Mucosa of gallbladder (tissue), 1 donor: ENCODE results near the gene ELMO3. TPM values are rescaled to one million over a fixed set of nuclear protein-coding genes. Genes with fewer than 3 reads are reported as not detected.
A peak's percentile ranks its signal among the peaks of the same experiment; 100 is the strongest.

Experiments used
- DNase-seq: peaks from one replicate; pipeline ENCODE4 v3.0.0-alpha.2; 2020; ENCODE audit warnings: low spot score
- total RNA-seq: library from RNA; stranded (reverse); gene quantifications from one replicate; pipeline ENCODE4 v1.2.1, GENCODE V29; 2021
- donor health status: DM: no; HTN: no; CAD: no.

Gene ELMO3
- total RNA-seq, 1 donor from 2014 or later: 68.3 TPM

DNA sequence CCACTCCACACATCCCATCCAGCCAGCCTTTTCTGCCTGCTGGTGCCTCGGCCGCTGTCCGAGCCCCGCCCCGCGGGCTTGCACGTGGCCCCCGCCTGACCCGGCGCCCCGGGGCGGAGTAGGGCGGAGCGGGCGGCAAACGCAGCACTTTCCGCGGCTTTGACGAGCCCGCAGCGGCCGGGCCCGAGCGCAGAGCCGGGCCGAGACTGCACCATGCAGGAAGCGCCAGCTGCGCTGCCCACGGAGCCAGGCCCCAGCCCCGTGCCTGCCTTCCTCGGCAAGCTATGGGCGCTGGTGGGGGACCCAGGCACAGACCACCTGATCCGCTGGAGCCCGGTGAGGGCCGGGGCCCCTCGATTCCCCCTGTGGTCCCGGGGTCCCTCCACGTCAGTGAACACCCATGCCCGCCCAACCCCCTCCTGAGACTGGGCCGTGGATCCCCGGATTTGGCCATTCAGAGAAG, 34.3 kb upstream of the ELMO3 start, which contains the start of gene HSF4:
HSF4 (plus strand) TSS at position 147 of the 463 bp plus-strand sequence; CDS start at position 214, 67 bp downstream.
- no peak for DNase-seq

DNA sequence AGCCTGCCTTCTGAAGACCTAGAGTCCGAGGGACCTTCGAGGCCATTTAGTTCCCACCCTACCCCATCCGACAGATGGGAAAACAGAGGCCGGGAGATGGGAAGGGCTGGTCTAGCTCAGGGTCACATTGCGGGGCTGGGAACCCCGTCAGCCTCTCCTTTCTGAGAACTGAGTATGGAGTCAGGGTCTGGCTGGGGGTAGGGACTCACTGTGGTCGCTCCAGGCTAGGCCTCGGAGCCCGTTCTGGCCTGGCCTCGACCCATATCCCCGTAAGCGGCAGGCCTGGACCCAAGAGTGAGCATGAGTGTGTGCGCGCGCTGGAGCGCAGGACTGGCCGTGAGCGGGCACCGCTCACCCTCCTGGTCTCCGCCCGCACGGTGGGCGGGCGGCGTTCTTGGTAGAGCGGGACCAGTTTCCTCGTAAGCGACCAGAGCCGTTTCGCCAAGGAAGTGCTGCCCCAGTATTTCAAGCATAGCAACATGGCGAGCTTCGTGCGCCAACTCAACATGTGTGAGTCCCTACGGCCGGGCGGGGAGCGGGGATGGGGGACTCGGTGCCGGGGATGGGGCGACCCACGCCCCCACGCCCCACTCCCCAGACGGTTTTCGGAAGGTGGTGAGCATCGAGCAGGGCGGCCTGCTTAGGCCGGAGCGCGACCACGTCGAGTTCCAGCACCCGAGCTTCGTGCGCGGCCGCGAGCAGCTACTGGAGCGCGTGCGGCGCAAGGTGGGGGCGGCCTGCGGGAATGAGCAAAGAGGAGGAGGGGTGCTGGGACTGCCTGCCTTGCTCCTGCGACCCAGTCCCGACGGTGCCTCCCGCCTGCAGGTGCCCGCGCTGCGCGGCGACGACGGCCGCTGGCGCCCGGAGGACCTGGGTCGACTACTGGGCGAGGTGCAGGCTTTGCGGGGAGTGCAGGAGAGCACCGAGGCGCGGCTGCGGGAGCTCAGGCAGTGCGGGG, 33.5 kb upstream of the ELMO3 start:
- DNase-seq: no peak

DNA sequence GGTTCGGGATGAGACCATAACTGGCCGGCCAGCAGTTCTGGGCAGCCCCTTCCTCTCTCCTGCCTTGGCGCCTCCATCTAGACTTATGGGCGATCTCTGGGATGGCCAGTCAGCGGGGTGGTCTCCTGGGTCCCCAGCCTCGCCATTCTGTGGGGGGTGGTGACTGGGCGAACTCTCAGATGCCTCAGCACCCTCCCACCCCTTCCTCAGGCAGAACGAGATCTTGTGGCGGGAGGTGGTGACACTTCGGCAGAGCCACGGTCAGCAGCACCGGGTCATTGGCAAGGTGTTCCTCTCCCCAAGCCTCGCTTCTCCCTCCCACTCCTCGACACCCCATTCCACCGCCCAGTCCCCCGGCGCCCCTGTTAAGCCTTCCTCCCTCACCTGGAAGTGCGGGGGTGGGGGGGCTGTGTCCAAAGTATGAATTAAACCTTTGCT, 32.8 kb upstream of the ELMO3 start:
- DNase-seq: no peak

DNA sequence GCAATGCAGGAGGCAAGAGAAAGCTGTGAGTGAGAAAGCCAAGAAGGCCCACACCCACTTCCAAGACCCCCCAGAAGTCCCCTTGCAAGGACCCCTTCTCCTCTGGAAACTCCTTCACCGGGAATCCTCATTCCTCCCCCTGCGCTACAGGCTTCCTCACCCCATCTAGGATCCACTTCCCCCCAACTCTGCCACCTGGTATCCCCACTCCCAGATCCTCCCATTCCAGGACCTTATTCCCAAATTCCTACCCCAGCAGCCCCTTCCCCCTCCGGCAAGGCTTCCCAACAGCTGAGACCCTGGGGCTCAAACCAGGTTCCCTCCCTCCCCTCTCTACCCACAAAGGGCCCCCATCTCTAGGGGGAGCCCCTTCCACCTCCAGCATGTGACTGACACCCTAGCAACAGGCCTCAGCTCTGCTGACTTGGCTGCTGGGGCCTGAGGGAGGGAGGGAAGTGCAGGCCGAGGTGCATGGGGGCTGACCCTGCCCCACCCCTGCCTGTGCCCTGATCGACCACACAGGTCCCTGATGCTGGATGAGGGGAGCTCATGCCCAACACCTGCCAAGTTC, 32.2 kb upstream of the ELMO3 start:
- no peak for DNase-seq

DNA sequence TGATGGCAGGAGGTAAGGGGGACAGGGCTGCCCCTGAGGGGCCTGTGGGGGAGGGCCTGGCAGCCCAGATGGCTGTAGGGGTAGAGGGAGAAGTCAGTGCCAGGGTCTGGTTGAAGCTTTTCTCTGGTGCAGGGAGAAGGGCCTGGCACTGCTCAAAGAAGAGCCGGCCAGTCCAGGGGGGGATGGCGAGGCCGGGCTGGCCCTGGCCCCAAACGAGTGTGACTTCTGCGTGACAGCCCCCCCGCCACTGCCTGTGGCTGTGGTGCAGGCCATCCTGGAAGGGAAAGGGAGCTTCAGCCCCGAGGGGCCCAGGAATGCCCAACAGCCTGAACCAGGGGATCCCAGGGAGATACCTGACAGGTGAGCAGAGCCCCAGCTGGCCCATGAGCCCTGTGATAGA, 31.3 kb upstream of the ELMO3 start:
- DNase-seq: no peak

- no peak for DNase-seq
These were observed 29.9 kb upstream of the ELMO3 start for GRCh38 chr16:67169011-67169451.

DNA sequence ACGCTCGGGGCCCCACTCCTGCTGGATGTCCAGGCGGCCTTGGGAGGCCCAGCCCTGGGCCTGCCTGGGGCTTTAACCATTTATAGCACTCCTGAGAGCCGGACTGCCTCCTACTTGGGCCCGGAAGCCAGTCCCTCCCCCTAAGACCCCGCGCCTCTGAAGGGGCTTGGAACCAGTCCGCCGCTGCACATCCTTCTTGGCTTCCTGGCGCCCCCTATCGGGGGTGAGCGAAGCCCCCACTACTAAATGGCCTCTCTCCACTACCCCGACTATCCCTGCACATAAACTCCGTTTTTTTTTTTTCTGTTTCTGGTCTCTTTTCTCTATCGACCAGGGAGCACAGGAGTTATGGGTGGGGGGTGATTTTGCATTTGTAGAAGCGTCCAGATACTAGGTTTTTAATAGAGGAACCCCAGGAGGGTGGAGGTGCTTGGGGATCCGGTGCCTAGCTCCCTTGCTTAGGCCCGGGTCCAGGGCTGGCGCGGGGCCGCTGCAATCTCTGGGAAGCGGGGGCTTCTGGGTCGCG, 29.2 kb upstream of the ELMO3 start:
- DNase-seq: no peak

DNA sequence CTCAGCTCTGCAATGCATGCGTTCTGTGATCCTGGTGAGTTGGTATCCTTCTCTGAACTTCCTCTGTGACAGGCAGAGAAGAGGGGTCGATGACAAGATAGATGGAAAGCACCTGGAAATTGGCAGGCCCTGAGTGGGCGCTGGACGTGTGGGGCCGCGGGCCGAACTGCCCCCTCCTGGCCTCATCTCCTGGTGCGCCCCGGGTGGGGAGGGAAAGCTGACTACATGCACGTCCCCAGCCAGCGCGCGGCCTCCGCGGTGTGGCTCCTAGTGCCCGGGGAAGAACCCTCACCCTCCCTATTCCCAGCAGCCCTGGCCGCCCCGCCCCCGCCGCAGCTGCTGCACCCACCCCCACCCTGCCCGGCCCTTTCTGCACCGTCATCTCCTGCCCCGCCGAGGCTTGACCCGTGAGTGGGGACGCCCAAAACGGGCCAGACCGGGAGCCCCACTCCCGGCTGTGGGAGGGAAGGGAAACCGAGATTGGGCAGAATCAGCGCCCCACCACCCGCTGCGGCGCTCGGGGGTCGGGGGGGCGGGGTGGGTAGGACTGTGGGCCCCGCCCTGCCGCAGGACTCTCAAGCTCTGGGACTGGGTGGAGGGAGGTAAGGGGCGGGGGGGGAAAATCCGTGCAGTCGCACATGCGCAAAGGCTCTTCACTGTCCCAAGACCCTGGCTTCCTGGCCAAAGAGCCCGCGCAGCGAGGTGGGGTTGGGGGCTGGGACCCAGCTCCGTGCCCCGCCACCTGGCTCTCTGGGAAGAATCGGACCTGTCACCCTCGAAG, 28.6 kb upstream of the ELMO3 start, which contains the start of gene NOL3:
NOL3 (plus strand) TSS at position 371 of the 781 bp plus-strand sequence.
- peak; percentile 74 for DNase-seq

DNA sequence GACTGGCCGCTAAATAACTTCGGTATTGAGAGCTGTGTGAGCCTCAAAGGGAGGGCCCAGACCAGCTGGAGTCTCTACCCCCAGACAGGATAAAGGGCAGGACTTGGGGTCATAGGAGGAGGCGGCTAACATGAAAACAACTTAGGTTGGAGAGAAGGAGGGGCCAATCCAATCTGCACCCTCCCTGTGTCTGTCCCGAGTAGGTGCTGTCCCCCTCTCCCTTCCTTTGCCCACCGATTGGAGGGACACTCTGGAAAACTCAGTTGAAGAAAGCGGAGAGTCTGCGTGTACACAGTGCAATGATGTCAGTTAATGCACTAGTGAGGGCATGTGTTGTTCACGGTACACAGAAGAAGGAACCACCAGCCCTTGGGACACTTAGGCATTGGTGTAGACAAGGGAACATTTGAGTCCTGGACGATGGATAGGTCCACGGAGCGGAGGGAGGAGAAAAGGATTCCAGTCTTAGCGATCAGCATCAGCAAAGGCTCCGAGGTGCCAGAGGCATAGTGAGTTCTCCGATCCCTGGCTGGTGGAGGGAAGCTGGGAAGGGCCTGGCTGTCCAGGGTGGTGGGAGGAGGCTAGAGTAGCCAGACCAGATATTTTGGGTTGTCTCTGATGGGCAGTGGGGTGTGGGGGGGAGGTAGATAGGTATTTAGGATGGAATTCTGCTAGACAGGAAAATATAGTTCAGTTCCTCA, 27.8 kb upstream of the ELMO3 start:
- no peak for DNase-seq

DNA sequence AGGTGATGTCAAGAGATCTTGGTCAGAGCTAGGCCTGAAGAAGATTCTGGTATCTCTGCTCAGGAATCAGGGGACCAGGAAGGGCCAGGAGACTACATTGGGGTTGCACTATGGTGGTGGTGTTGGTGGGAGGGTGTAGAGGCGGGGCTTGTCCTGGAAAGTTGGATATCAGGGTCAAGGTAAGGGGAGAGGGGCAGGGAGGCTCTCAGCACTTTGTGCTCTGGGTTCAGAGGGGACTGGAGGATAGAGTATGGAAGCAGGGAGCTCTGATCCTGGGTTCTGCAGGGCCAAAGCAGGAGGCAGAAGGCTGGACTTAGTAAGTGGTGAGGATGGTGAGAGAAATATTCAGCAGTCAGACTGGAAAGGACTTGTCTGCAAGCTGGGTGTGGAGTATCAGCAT, 25.6 kb upstream of the ELMO3 start:
- DNase-seq: no peak

DNA sequence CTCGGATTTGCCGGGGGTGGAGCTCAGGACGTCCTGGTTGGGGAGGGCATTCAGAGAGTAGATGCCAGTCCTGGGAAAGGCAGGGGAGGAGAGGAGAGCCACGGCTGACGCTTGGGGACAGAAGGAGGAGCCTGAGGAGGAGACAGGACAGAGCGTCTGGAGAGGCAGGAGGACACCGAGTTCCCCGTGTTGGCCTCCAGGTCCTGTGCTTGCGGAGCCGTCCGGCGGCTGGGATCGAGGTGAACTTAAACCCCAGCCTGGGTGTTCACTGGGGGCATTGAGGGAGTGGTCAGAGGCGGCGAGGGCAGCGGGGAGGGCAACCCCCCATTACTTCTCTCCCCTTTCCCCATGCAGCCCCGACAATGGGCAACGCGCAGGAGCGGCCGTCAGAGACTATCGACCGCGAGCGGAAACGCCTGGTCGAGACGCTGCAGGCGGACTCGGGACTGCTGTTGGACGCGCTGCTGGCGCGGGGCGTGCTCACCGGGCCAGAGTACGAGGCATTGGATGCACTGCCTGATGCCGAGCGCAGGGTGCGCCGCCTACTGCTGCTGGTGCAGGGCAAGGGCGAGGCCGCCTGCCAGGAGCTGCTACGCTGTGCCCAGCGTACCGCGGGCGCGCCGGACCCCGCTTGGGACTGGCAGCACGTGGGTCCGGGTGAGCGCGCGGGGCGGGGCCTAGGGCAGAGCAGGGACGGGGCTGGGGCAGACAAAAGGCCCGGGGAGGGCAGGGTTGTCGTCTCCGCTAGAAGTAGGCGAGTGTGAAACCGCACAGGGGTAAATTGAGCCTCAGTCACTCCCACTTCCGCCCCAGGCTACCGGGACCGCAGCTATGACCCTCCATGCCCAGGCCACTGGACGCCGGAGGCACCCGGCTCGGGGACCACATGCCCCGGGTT, 24.9 kb upstream of the ELMO3 start:
- DNase-seq: peak; percentile 93

- no peak for DNase-seq
These were observed 24.2 kb upstream of the ELMO3 start for GRCh38 chr16:67174706-67175231.

DNA sequence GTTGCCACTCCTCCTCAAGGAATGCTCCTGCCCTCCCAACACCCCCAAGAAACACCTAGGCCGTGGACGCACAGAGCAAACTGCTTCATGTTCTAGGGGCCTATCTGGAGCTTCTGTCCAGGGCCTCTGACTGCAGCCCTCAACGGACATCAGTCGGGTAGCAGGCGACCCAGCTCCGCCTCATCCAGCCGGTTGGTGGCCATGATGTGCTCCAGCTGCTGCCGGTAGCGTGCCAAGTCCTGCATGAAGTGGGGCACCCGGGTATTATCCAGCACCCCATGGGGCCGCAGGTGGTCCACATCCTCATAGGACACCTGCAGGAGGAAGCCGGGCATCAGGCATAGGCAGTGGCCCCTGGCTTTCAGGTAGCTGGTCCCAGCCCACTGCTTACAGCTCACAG, 22.3 kb upstream of the ELMO3 start:
- no peak for DNase-seq

DNA sequence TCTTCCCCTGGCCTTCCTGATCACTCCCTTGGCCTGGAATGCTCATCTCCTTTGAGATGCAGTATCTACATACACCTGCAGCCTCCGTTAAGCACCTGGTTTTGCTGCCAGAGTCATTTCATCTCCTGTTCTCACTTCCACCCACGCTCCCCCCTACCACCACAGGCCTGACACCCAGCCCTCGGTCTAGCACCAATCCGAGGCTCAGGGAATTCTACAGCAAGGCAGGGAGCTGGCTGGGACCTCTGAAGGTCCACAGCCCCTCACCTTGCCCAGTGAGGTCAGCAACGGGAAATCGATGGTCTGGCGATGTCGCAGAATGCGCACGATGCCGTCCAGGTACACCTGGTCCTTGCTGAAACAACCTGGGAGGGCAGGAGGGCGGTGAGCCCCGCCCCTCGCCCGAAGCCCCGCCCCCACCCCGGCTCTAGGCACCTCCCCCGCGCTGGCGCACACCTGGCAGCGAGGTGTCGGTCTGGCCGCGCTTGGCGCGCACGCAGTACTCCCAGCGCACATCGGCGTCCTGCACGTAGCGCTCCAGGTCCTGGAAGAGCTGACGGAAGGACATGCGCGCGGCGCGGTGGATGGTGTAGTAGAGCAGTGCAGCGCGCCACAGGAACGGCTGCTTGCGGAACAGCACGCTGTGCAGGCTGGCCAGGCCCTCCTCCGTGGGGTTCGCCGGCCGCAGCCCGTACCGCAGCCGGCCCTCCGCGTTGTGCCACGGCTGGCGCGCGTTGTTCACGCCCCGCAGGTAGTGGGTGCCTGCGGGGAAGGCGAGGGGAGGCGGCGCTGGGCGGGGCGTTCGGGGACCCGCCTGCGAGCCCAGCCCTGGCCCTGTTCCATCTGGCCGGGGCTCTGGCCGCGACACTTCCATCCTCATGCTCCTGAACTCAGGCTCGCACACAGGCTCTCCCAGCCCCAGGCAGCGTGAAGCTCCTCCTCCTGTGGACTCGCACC, 20.9 kb upstream of the ELMO3 start:
- peak; percentile 81 for DNase-seq

DNA sequence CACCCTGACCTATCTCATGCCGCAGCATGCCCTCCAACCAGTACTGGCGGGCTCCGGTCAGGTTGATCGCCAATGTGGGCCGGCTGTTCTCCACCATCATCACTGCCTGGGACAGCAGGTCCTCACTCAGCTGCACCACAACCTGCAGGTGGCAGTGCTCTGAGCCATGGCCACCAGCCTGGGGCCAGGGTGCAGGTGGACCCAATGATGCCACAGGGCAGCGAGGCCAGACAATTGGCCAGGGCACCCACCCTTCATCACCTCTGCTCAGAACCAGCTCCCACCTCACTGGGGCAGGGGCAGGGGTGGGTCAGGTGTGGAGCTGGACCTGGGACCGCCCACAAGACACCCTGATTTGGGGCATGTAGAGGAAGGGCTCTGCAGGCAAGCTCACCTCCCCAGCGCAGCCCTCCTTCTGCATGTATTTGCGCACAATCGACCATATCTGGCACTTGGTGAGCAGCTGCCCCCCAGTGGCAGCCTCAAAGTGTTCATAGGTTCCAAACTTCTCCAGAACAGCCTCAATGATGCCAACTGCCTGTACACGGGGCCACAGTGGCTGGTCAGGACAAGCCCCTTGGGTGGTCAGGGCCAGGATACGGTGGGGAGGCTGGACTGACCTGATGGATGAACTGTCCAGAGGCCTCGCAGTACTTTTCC, 19.4 kb upstream of the ELMO3 start:
- no peak for DNase-seq

GRCh38 chr16:67180166-67180565, 18.8 kb upstream of the ELMO3 start:
- DNase-seq: no peak

DNA sequence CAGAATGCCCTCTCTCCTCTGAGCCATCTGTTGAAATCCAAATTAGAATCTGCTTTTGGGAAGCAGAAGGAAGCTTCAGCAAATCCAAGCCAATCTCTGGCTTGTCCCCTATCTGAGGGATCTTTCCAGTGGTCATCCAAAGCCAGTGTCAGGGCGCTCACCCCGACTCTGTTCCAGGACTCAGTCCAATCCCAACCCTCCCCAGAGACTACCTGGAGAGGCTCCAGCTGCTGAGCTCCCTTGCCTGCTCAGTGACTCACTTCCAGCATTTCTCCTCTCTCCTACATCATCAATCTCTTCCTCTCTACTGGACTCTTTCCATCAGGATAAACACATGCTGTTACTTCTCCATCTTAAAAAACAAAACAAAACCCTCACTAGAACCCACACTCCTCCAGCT, 17.6 kb upstream of the ELMO3 start:
- DNase-seq: no peak

DNA sequence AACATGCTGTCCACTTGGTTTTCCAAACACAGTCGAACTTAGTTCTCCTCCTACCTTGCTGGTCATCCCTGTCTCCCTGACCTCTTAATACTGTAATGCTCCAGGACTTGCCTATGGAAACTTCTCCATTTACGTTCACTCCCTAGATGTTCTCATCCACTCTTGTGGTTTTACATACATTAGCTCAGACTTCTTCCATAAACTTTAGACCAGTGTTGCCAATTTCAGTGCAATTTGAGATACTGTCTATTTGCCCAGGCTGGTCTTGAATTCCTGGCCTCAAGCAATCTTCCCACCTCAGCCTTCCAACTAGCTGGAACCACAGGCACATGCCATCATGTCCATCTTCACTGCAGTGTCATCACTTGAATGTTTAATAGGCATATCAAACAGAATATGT, 16.6 kb upstream of the ELMO3 start:
- no peak for DNase-seq
